Right renal cortex interstitium (tissue), 3 donors: ENCODE results near the gene TGFB1. TPM values are rescaled to one million over a fixed set of nuclear protein-coding genes. Genes with fewer than 3 reads are reported as not detected.
"Not testable (repeated sequence)": the region's sequence is repeated elsewhere in the genome, so short reads cannot be mapped to it uniquely, and the experiment has no call there.

ENCODE experiments used
- DNase-seq, 3 donors: peaks; one replicate each; pipeline ENCODE4 v3.0.0-alpha.2; 2013; ENCODE audit warnings: low read depth in 3 of 3, low spot score in 2 of 3
- polyA plus RNA-seq, 3 donors: library from polyadenylated mRNA; unstranded; fragments of 120-200 nt; gene quantifications; one replicate each; pipeline ENCODE4 v1.2.1, GENCODE V29; 2013; ENCODE audit not compliant: insufficient read length in 3 of 3

The TGFB1 gene
- polyA plus RNA-seq, 3 donors: 26.0 to 33.7 (median 27.7) TPM

- not testable (repeated sequence) for DNase-seq
Observed at GRCh38 chr19:41346916-41347315, 6.8 kb downstream of the TGFB1 start.

GRCh38 chr19:41344162-41344561 is 9.6 kb downstream of the TGFB1 start:
- DNase-seq: no peak

GRCh38 chr19:41341669-41342490 is 11.8 kb downstream of the TGFB1 start:
- no peak for DNase-seq

GRCh38 chr19:41339936-41340335 is 13.8 kb downstream of the TGFB1 start:
- DNase-seq: no peak

- no peak for DNase-seq
Observed at GRCh38 chr19:41335467-41335866, 18.3 kb downstream of the TGFB1 start.

- DNase-seq: no peak
Observed at GRCh38 chr19:41334793-41335192, 18.9 kb downstream of the TGFB1 start.

GRCh38 chr19:41332468-41332867 is 21.3 kb downstream of the TGFB1 start:
- DNase-seq: no peak

- DNase-seq: no peak
Observed at GRCh38 chr19:41332000-41332399, 21.7 kb downstream of the TGFB1 start.

GRCh38 chr19:41330946-41331678 is 22.6 kb downstream of the TGFB1 start:
- DNase-seq: no peak

GRCh38 chr19:41330481-41330880 is 23.2 kb downstream of the TGFB1 start:
- DNase-seq: no peak

GRCh38 chr19:41328842-41329225 is 24.9 kb downstream of the TGFB1 start:
- no peak for DNase-seq

GRCh38 chr19:41328157-41328841 is 25.4 kb downstream of the TGFB1 start:
- DNase-seq: no peak

GRCh38 chr19:41327576-41328156 is 26.1 kb downstream of the TGFB1 start:
- no peak for DNase-seq

- no peak for DNase-seq
Observed at GRCh38 chr19:41327076-41327575, 26.6 kb downstream of the TGFB1 start.

GRCh38 chr19:41325947-41326706 is 27.6 kb downstream of the TGFB1 start:
- no peak for DNase-seq

- no peak for DNase-seq
Observed at GRCh38 chr19:41325640-41325946, 28.1 kb downstream of the TGFB1 start.

- DNase-seq: no peak
Observed at GRCh38 chr19:41324921-41325639, 28.6 kb downstream of the TGFB1 start.

- no peak for DNase-seq
Observed at GRCh38 chr19:41324231-41324702, 29.5 kb downstream of the TGFB1 start.

GRCh38 chr19:41323430-41324125 is 30.1 kb downstream of the TGFB1 start:
- no peak for DNase-seq
